Renal cortex interstitium (tissue), 11 donors: ENCODE results near the gene DHCR7. TPM values are rescaled to one million over a fixed set of nuclear protein-coding genes. Genes with fewer than 3 reads are reported as not detected.
A peak's percentile ranks its signal among the peaks of the same experiment; 100 is the strongest.

Experiments
- DNase-seq, 11 donors: peaks; one replicate each; pipeline ENCODE4 v3.0.0-alpha.2; 2013; ENCODE audit warnings: low read depth in 9 of 11, low spot score in 4 of 11; ENCODE audit errors: extremely low read depth in 1 of 11
- polyA plus RNA-seq, 3 donors: library from polyadenylated mRNA; unstranded; fragments of 120-200 nt; gene quantifications; one replicate each; pipeline ENCODE4 v1.2.1, GENCODE V29; 2013; ENCODE audit not compliant: insufficient read length in 3 of 3

Gene DHCR7
- polyA plus RNA-seq, 3 donors: 37.7 to 47.8 (median 39.3) TPM

DNA sequence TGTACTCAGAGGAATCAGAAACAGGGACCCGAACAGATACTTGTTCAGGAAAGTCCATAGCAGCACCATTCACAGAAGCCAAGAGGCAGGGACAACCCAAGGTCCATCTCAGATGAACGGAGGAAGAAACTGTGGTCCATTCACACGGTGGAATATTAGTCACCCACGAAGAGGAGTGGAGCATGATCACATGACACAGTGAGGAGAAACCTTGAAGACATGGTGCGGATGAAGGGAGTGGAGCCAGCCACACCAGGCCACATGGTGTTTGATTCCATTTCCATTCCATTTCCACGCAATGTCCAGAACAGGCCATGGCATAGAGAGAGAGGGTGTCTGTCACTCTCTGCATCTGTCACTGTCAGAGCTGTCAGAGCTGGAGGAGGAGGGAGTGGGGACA is 35.5 kb upstream of the DHCR7 start:
- no peak for DNase-seq

DNA sequence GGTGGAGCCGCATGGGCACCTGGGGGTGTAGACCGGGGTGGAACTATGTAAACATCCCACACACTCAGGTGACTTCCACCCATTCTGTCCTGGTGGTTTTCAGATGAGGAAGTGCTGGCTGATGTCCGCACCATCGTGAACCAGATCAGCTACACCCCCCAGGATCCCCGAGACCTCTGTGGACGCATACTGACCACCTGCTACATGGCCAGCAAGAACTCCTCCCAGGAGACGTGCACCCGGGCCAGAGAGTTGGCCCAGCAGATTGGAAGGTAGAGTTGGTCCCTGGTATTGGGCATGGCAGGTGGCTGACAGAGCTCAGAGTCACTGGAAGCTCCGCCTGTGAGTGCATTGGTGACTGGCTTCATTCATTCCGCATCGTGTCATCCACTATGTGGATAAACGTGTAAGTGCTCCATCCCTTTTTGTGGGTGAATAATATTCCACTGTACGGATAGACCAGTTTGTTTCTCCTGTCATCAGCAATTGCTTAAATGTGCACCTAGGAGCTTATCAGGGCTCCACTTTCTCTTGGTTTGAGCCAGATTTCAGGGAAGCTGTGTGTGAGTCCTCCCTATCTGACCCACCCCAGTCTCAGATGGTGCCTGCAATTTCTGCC is 34.7 kb upstream of the DHCR7 start:
- DNase-seq: no peak

DNA sequence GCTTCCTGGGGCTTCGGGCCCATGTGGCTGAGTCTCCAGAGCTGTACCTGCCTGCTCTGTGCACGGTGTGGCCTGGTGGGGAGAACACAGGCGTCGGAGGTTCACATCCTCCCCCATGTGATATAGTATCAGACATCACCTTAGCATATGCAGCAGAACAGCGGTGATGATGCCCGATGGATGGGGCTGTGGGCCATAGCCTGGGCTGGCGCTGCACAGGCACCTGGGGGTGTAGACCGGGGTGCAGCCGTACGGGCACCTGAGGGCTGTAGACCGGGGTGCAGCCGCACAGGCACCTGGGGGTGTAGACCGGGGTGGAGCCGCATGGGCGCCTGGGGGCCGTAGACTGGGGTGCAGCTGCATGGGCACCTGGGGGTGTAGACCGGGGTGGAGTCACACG is 34.0 kb upstream of the DHCR7 start:
- no peak for DNase-seq

DNA sequence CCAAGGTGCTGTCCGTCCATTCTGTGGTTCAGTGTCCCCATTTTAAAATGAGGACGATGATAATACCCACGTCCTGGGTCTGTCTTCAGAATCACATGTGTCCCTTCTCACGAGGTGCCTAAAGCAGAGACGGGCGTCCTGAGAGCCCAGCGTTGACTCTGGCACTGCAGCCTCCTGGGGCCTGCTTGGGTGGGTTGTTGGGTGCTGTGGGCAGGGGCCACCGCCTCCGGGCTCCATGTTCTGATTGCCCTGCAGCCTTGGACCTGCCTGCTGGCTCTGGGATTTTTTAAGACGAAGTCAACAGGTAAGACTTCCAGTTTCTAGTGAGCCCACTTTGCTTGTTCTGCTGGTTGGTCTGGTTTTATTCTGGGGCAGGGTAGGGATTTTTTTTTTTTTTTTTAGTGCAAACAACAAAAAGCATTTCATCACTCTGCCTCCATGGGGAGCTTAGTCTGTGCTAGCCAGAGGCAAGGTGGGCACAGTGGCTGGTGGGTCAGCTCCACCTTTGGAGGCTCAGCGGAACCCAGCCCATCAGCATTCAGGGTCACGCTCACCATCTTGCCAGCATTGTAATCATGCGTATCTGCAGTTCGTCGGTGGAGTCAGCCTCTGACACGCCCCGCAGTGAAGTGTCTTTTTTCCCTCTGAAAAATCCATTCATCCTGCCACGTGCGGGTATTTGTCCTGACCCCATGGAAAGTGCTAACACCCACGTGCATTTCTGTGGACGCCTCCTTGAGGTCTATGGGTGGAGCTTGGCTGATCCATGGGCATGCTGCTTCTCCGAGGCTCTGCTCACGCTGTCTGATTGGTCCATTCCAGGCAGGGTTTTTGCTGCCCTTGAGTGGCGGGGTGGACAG is 33.1 kb upstream of the DHCR7 start:
- no peak for DNase-seq

DNA sequence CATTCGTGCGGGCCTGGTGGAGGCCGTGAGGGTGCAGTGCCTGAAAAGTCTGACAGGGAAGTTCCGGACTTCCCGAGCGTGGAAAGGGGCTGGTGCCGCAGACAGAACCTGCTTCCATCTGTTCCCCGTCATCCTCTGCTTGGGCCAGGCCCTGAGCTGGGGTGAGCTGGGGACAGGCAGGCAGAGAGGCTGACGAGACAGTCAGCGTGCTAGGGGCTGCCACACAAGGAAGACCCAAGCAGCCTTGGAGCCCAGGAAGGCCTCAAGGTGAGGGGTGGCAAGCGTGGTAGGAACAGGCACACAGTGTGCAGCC is 30.3 kb upstream of the DHCR7 start:
- no peak for DNase-seq

DNA sequence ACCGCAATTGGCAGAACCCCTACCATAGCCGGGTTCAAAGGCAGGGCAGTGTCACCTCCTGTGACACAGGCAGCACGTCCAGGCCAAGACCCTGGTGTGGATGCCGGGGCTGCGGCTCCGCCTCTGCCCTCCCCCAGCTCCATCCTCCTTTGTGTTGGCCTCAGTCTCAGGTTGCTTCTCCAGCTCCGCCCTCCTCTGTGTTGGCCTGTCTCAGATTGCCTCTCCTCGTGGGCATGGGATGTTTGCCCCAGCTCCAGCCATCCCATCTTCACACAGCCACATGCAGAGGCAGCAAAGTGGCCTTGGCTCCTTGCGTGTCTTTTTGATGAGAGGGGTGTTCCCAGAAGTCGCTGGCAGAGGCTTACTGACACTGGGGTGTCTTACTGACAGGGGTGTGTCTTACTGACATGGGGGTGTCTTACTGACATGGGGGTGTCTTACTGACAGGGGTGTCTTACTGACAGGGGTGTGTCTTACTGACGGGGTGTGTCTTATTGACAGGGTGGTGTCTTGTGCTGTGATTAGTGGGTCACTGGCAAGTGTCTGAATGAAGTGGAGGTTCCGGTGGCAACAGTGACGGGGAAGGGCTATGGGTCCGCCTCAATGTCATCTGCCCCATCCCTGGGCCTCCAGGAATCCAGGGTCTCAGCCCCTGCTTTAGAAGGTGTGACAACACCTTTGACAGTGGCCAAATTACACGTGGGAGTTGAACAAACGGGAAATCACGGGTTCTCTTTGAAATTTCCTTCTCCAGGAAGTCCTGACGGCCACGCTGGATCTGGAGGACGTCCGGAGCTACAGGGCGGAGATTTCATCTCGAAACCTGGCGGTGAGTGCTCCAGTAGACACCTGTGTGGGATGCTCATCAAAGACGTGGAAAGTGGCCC is 29.7 kb upstream of the DHCR7 start:
- DNase-seq: peak in 1 of 11 donors; percentile 2

DNA sequence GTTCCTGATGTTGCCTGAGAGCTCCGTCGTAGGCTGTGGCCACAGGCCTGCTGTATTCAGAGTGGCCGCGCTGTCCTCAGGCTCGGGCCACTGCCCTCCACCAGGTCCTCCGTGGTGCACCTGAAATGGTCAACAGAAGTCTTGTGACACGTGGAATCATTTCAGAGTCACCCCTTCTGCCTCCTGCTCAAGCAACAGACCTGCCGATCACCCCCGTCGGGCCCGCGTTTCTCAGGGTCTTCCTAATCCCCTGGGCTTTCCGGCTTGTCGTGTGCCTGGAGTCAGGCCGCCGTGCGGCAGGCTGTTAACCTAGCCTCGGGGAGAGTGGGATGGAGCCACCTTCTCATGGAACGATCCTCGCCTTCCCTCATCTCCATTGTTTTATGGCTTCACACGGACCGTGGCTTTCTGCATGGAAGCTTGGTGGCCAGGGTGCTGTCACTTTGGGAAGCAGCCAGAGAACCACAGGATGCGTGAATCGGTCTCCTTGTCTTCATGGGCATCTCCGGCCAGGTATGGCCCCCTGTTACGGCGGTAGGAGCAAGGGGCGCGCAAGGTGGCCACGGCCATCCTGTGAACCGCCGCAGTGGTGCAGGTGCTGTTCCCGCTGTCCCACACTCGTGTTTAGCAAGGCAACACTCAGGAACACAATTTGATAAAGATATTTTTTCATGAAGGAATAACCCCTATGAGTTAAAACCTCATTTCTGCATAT is 28.9 kb upstream of the DHCR7 start:
- DNase-seq: no peak

DNA sequence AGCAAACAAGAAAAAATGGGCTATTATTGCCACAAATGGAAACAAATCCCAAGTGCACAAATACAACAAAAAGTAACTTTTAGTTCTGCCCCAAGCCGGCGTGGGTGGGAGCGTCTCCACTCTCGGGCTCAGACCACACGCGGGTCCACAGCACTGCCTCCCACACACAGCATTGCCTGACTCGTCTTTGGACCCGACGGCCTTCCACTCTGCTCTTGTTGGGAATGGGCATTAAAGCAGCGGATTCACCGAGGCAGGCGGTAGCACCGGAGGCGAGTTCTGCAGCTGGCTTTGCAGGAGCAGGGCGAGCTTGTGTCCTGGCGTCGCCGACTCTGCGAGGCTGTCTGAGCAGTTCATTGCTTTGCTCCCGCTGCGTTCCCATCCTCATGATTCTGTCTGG is 27.8 kb upstream of the DHCR7 start:
- DNase-seq: no peak

DNA sequence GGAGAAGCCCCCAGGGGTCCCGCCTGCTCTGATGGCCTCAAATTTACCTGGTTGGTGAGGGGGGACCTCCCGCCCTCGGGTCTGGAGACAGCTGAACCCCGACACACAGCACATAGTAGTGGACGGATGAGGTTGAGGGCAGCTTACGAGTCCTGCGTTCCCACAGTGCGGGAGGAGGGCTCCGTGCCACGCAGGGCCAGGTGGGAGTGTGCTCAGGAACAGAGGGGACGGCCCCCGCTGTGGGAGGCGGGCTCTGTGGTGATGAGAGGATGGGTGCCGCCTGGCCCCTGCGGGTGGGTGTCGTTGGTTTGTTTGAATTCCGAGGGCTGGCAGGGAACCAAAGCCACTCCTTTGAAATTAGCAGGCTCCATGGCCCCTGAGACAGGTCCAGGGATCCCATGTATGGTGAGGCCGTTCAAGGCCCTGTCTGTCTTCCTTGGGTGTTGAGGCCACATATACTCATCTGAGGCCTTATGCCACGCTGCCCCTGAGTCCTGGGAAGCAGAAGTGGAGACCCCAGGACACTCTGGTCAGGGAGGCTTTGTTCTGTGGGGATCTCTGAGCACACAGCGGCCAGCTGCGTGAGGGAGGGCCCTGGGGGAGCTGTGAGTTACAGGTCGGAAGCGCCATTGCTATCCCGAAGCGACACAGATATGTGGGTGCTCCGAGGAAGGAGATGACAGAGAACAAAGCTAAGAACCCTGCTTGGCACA is 26.7 kb upstream of the DHCR7 start:
- no peak for DNase-seq

DNA sequence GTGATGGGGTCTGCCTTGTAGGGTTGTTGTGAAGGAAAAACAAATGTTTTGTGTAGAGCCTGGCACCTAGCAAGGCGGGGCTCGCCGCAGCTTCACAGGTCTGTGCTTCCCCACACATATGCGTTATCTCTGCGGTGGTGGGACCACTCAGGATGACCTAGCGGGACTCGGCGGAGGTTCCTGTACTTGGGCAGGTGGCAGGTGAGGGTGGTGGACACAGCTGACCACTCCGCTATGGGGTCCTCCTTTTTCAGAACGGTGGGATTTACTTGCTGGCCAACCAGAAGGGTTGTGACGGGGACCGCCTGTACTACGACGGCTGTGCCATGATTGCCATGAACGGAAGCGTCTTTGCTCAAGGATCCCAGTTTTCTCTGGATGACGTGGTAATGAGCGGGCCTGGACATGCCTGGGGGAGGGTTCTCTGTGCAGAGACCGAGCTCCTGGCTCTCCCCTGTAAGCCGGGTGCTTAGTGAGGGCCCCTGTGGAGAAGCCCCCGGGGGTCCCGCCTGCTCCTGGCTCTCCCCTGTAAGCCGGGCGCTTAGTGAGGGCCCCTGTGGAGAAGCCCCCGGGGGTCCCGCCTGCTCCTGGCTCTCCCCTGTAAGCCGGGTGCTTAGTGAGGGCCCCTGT is 26.1 kb upstream of the DHCR7 start:
- no peak for DNase-seq

DNA sequence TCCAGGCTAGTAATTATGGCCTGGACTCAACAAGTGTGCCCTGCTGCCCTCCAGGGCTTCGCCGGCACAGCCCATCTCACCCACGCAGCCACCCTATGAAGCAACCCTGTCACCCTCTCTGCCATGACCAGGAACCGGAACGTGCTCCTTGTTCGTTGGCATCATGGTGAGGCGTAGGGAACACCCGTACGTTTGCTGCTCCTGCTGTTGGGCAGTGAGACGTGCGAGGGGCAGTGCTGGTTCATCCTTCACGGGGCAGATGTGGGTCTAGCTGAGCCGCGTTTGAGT is 25.5 kb upstream of the DHCR7 start:
- no peak for DNase-seq

DNA sequence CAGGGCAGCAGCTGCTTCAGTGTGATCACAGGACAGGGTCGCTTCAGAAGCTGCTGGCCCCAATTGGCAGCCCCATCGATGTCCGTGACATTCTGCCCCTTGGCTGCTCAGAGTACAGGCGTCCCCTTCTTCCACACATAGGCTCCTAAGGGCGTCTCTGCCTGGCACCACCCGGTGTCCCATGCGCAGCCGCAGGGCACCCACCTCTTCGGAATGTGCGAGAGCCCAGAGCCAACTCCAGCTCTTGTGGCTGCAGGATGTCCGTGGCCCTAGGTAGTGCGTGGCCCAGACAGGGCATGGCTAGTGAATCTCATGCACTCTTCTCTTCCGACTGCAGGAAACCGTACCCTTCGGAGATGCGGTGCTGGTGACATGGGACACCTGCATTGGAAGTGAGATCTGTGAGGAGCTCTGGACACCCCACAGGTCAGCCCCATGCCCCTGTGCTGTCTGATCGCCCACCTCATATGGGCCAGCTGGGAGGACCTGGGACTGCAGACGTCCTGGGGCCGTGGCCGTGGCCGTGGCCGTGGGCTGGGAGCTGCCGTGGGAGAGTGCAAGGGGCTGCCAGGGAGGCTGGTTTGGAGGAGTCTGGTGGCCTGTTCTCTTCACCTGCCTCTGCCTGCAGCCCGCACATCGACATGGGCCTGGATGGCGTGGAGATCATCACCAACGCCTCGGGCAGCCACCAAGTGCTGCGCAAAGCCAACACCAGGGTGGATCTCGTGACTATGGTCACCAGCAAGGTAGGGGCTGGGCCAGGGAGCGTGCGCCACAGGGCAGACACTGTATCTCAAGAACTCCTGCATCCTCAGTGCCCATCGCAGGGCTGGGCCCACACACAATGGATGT is 25.0 kb upstream of the DHCR7 start:
- no peak for DNase-seq

DNA sequence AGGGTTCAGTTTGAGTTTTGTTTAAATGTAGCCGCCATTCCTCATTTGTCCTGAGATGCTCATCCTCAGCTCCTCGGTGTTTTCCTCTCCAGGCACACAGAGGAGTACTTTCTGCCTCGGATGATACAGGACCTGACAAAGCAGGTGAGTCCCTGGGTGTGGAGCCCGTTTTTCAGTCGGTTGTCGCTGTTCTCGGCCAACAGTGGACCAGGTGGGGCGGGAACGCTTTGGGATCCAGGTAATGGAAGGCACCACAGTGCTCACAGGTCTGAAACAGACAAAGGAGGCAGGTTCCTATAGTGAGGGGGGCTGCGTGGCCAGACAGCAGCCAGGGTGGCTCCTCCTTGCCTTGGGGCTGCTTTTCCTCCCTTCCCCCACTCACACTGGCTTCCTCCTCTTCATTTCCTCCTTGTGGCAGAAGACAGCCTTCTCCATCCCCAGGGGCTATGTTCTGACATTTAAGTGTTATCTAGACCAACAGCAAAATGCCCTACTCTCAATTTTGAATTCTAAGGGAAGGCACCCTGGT is 24.2 kb upstream of the DHCR7 start:
- no peak for DNase-seq

DNA sequence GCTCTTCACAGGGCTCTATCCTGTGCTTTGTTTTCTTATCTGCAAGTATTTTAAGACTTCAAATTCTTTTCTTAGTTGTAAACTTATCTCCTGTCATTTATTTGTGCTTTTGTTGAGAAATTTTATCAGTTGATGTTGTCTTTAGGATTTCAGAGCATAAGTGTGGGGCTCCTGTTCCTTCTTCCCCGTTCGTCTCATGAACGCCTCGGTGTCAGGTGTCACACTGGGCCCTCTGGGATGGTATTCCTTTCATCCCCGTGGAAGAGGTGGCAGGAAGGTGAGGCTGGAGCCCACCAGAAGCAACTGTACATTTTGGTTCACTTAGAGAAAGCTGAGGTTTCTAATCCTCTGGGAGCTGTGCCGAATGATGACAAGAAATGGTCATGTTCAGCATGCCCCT is 22.8 kb upstream of the DHCR7 start:
- no peak for DNase-seq

DNA sequence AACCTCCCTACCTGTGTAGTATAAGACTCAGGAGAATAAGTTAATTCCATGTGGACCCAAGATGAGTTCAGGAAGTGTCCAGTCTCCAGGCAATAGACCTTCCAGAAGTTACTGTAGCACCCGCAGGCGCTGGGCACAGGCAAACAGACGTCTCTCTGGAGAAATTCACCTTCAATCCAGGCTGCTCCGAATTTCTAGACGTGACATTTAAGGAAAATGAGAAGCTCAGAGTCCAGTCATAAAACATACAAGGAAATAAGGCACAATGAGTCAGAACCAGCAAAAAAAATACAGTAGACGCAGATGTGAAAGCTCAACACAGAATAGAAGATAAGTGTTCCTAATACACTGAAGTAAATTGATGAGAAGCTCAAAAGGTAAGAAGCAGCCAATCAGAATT is 19.0 kb upstream of the DHCR7 start:
- DNase-seq: no peak

DNA sequence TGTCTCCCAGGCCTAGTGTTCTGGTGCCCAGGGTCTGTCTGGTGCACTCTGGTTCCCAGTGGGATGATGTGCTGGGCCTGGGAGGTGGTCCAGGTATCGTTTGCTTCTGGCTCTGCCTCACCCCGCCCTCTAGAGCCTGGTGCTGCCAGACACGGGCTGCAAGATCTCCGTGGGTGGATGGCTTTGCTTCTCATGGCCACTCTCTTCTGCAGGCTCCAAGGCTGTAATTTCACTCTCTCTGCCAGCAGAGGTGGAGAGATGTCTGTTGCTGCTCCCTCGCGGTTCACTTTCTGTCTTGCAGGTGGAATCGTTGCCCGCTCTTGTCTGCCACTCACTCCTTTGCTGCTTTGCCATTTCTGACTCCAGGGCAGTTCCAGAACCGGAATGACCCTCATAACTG is 18.2 kb upstream of the DHCR7 start:
- DNase-seq: no peak

DNA sequence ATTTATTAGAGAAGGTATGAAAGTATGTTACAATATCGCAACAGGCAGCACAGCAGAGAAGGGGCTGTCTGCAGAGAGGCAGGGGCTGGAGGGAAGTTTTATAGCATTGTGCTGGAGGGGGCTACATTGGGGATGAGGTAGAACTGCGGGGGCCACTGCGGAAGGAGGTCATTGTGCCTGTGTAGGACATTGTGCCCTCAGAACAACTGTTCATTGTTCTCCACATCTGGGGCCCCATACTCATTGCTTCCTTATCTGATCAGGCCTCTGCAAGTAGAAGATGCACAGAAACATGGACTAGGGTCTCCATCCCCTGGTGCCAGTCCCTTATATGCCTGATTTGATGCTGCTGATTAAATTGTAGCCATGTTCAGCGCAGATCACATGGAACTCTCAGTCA is 16.9 kb upstream of the DHCR7 start:
- no peak for DNase-seq
